HEK293 (cell line): ENCODE data around the gene BAG2.

Experiments
- CTCF ChIA-PET: fragments of 350-600 bp; formaldehyde crosslinking; extraction: SDS; loops from one replicate; lab custom pipeline; 2021; ENCODE audit warnings: antibody characterized with exemption; lab: Yijun Ruan, JAX
- POLR2A ChIA-PET: fragments of 300-600 bp; formaldehyde crosslinking; extraction: SDS; loops from one replicate; lab custom pipeline; 2020; ENCODE audit warnings: antibody characterized with exemption, inconsistent platforms; lab: Yijun Ruan, JAX
- H3K27ac ChIP-seq: fragments of 200-500 bp; sonication (Bioruptor generic); 2 replicates; pipeline ENCODE4 v1.5.1; 2014; ENCODE audit warnings: low read depth, low read length, control low read depth, inconsistent platforms; ENCODE audit errors: extremely low read depth
- H3K36me3 ChIP-seq, 2 experiments: fragments of 200-500 bp in 1 of 2; sonication (Bioruptor generic) in 1 of 2; 1 replicate in 1 of 2; 2 replicates in 1 of 2; pipeline ENCODE4 v1.5.1; 2014 to 2017; ENCODE audit warnings: inconsistent platforms in 2 of 2, low read length in 2 of 2; ENCODE audit not compliant: control insufficient read depth in 2 of 2, insufficient read depth in 1 of 2
- H3K4me1 ChIP-seq: fragments of 200-500 bp; sonication (Bioruptor generic); 2 replicates; pipeline ENCODE4 v1.5.1; 2014; ENCODE audit warnings: mild to moderate bottlenecking, low read length, inconsistent platforms; ENCODE audit not compliant: control insufficient read depth, insufficient read depth
- H3K4me3 ChIP-seq: 2 replicates; pipeline ENCODE4 v1.5.1; 2011; ENCODE audit warnings: low read depth, mild to moderate bottlenecking, control low read depth, low read length, moderate library complexity
- H3K9me3 ChIP-seq: fragments of 200-500 bp; sonication (Bioruptor generic); 2 replicates; pipeline ENCODE4 v1.5.1; 2014; ENCODE audit warnings: low read depth, low read length, inconsistent platforms; ENCODE audit not compliant: control insufficient read depth, insufficient read depth
- BCL11A ChIP-seq: fragments of 450-650 bp; formaldehyde crosslinking; IDR thresholded peaks from 2 replicates; pipeline ENCODE4 v1.5.1; 2016; ENCODE audit warnings: low read depth, missing biosample characterization, missing genetic modification characterization
- GLIS1 ChIP-seq: fragments of 450-650 bp; formaldehyde crosslinking; IDR thresholded peaks from 2 replicates; pipeline ENCODE4 v1.5.1; 2016; ENCODE audit warnings: missing biosample characterization, missing genetic modification characterization
- ZNF140 ChIP-seq: fragments of 450-650 bp; formaldehyde crosslinking; IDR thresholded peaks from 2 replicates; pipeline ENCODE4 v1.5.1; 2016; ENCODE audit warnings: missing biosample characterization, missing genetic modification characterization
- ZNF239 ChIP-seq: fragments of 450-650 bp; formaldehyde crosslinking; IDR thresholded peaks from 2 replicates; pipeline ENCODE4 v1.5.1; 2016; ENCODE audit warnings: missing biosample characterization, missing genetic modification characterization
- ZNF248 ChIP-seq: fragments of 450-650 bp; formaldehyde crosslinking; IDR thresholded peaks from 2 replicates; pipeline ENCODE4 v1.5.1; 2017; ENCODE audit warnings: missing biosample characterization, missing genetic modification characterization
- ZNF274 ChIP-seq, 2 experiments: fragments of 200-500 bp in 1 of 2; fragments of 450-650 bp in 1 of 2; sonication (Bioruptor generic) in 1 of 2; formaldehyde crosslinking in 1 of 2; IDR thresholded peaks; 2 replicates each; pipeline versions ENCODE4 v1.5.1 to v1.6.1; 2014 to 2016; ENCODE audit warnings: borderline replicate concordance in 1 of 2, inconsistent platforms in 1 of 2, low read length in 1 of 2, missing biosample characterization in 1 of 2, missing genetic modification characterization in 1 of 2
- ZNF548 ChIP-seq: fragments of 450-650 bp; formaldehyde crosslinking; IDR thresholded peaks from 2 replicates; pipeline ENCODE4 v1.5.1; 2016; ENCODE audit warnings: missing biosample characterization, missing genetic modification characterization
- ZNF560 ChIP-seq: fragments of 450-650 bp; formaldehyde crosslinking; IDR thresholded peaks from 2 replicates; pipeline ENCODE4 v1.5.1; 2017; ENCODE audit warnings: missing biosample characterization, missing genetic modification characterization, borderline replicate concordance
- ZNF654 ChIP-seq: fragments of 450-650 bp; formaldehyde crosslinking; IDR thresholded peaks from 2 replicates; pipeline ENCODE4 v1.5.1; 2016; ENCODE audit warnings: low read depth, missing biosample characterization, missing genetic modification characterization
- ZNF76 ChIP-seq: fragments of 450-650 bp; formaldehyde crosslinking; IDR thresholded peaks from 2 replicates; pipeline ENCODE4; 2016; ENCODE audit warnings: low read depth, missing biosample characterization, missing genetic modification characterization, borderline replicate concordance
- ZNF776 ChIP-seq: fragments of 450-650 bp; formaldehyde crosslinking; IDR thresholded peaks from 2 replicates; pipeline ENCODE4 v1.5.0; 2017; ENCODE audit warnings: missing biosample characterization, missing genetic modification characterization, borderline replicate concordance
- ZSCAN16 ChIP-seq: fragments of 450-650 bp; formaldehyde crosslinking; IDR thresholded peaks from 2 replicates; pipeline ENCODE4 v1.5.1; 2016; ENCODE audit warnings: missing biosample characterization, missing genetic modification characterization
- TF ChIP-seq, protein P1 (sequence below): fragments of 450-650 bp; formaldehyde crosslinking; IDR thresholded peaks from 2 replicates; pipeline ENCODE4 v1.5.1; 2016; ENCODE audit warnings: missing biosample characterization, missing genetic modification characterization
- TF ChIP-seq, protein P2 (sequence below): fragments of 450-650 bp; formaldehyde crosslinking; IDR thresholded peaks from 2 replicates; pipeline ENCODE4 v1.5.1; 2016; ENCODE audit warnings: missing biosample characterization, missing genetic modification characterization, borderline replicate concordance
- TF ChIP-seq, protein P3 (sequence below): fragments of 450-650 bp; IDR thresholded peaks from 2 replicates; pipeline ENCODE4 v1.5.1; 2018; ENCODE audit warnings: missing biosample characterization, mild to moderate bottlenecking, missing genetic modification characterization
- TF ChIP-seq, protein P4 (sequence below): fragments of 450-650 bp; formaldehyde crosslinking; IDR thresholded peaks from 2 replicates; pipeline ENCODE4 v1.5.0; 2017; ENCODE audit warnings: missing biosample characterization, missing genetic modification characterization, borderline replicate concordance
- TF ChIP-seq, protein P5 (sequence below): fragments of 450-650 bp; formaldehyde crosslinking; IDR thresholded peaks from 2 replicates; pipeline ENCODE4 v1.5.1; 2017; ENCODE audit warnings: missing biosample characterization, mild to moderate bottlenecking, missing genetic modification characterization, moderate library complexity
- TF ChIP-seq, protein P6 (sequence below): fragments of 450-650 bp; formaldehyde crosslinking; IDR thresholded peaks from 2 replicates; pipeline ENCODE4 v1.5.1; 2016; ENCODE audit warnings: missing biosample characterization, missing genetic modification characterization
- TF ChIP-seq, protein P7 (sequence below): fragments of 450-650 bp; formaldehyde crosslinking; IDR thresholded peaks from 2 replicates; pipeline ENCODE4 v1.5.1; 2016; ENCODE audit warnings: missing biosample characterization, missing genetic modification characterization, low read depth

Gene BAG2

DNA sequence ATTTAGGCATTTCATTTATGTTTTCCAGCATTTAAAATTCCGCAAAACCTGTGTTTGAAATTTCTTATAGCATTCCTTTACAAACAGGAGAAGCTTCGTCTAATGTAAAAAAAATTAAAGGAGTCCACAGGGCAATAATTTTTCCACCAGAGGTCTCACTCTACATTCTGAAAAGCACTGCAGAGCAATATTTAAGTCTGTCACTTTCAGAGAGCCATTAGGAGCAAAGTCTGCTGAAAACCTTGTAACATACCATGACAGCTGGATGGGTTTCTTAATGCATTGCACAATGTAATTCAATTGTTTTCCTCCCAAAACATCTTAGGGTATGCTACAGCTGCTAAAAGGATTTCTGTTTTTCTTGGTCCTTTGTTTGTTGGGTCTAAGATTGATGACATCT lies 18.0 kb downstream of the BAG2 start:
- TF ChIP-seq, protein P1, sequence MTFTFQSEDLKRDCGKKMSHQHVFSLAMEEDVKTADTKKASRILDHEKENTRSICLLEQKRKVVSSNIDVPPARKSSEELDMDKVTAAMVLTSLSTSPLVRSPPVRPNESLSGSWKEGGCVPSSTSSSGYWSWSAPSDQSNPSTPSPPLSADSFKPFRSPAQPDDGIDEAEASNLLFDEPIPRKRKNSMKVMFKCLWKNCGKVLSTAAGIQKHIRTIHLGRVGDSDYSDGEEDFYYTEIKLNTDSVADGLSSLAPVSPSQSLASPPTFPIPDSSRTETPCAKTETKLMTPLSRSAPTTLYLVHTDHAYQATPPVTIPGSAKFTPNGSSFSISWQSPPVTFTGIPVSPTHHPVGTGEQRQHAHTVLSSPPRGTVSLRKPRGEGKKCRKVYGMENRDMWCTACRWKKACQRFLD (tag by site-specific recombination): no peak
- TF ChIP-seq GLIS1: no peak
- TF ChIP-seq, protein P2, sequence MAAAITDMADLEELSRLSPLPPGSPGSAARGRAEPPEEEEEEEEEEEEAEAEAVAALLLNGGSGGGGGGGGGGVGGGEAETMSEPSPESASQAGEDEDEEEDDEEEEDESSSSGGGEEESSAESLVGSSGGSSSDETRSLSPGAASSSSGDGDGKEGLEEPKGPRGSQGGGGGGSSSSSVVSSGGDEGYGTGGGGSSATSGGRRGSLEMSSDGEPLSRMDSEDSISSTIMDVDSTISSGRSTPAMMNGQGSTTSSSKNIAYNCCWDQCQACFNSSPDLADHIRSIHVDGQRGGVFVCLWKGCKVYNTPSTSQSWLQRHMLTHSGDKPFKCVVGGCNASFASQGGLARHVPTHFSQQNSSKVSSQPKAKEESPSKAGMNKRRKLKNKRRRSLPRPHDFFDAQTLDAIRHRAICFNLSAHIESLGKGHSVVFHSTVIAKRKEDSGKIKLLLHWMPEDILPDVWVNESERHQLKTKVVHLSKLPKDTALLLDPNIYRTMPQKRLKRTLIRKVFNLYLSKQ (tag by site-specific recombination): no peak
- peak; percentile 51 for TF ChIP-seq ZNF654 (tag by site-specific recombination)
- no peak for TF ChIP-seq ZNF239 (tag by site-specific recombination)
- TF ChIP-seq ZNF560: no peak
- no peak for TF ChIP-seq ZNF76 (tag by site-specific recombination)
- TF ChIP-seq, protein P3, sequence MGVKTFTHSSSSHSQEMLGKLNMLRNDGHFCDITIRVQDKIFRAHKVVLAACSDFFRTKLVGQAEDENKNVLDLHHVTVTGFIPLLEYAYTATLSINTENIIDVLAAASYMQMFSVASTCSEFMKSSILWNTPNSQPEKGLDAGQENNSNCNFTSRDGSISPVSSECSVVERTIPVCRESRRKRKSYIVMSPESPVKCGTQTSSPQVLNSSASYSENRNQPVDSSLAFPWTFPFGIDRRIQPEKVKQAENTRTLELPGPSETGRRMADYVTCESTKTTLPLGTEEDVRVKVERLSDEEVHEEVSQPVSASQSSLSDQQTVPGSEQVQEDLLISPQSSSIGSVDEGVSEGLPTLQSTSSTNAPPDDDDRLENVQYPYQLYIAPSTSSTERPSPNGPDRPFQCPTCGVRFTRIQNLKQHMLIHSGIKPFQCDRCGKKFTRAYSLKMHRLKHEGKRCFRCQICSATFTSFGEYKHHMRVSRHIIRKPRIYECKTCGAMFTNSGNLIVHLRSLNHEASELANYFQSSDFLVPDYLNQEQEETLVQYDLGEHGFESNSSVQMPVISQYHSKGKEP (tag by site-specific recombination): 0 out of 2 replicates have a peak, but pooled peaks have one; percentile 13
- TF ChIP-seq, protein P4, sequence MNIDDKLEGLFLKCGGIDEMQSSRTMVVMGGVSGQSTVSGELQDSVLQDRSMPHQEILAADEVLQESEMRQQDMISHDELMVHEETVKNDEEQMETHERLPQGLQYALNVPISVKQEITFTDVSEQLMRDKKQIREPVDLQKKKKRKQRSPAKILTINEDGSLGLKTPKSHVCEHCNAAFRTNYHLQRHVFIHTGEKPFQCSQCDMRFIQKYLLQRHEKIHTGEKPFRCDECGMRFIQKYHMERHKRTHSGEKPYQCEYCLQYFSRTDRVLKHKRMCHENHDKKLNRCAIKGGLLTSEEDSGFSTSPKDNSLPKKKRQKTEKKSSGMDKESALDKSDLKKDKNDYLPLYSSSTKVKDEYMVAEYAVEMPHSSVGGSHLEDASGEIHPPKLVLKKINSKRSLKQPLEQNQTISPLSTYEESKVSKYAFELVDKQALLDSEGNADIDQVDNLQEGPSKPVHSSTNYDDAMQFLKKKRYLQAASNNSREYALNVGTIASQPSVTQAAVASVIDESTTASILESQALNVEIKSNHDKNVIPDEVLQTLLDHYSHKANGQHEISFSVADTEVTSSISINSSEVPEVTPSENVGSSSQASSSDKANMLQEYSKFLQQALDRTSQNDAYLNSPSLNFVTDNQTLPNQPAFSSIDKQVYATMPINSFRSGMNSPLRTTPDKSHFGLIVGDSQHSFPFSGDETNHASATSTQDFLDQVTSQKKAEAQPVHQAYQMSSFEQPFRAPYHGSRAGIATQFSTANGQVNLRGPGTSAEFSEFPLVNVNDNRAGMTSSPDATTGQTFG (tag by site-specific recombination): no peak
- CTCF ChIA-PET: interaction anchor here (0.6 to 3.8 kb wide), 10 partner anchors 15 to 287 kb away, joined by 3 to 53 read pairs (median 4); partner anchors contain the start of gene PRIM2

DNA sequence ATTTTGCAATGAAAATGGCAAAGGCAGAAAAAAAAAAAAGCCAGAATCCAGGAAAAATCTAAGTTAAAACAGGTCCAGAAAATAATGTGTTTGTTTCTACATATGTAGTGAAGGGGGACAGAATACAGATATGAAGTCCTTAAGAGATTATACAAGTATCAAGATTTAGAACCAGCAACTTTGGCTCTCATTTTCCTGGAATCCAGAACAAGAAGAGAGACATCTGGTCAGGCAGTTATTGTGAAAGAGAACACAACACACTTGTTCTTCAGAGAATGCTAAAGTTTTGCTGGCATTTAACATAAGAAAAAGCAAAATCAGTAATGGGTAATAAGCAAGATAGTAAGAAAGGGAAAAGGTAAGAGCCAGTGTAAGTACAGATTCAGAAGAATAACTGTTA lies 21.1 kb downstream of the BAG2 start:
- H3K27ac ChIP-seq: no peak overlapping the region
- ChIA-PET CTCF (interaction anchor here (1.3 kb wide), 1 partner anchor 126 kb away, joined by 3 read pairs; no protein-coding TSS in a partner anchor), POLR2A (no interaction called here)
- H3K4me1 ChIP-seq: no peaks in the 10 kb centered on the region
- no peak overlapping the region for H3K4me3 ChIP-seq
- peaks cover 27 to 52% of the 10 kb centered on the region in 2 experiments for H3K36me3 ChIP-seq
- no peaks in the 10 kb centered on the region for H3K9me3 ChIP-seq
- no peak for TF ChIP-seq ZNF248
- TF ChIP-seq, protein P5, sequence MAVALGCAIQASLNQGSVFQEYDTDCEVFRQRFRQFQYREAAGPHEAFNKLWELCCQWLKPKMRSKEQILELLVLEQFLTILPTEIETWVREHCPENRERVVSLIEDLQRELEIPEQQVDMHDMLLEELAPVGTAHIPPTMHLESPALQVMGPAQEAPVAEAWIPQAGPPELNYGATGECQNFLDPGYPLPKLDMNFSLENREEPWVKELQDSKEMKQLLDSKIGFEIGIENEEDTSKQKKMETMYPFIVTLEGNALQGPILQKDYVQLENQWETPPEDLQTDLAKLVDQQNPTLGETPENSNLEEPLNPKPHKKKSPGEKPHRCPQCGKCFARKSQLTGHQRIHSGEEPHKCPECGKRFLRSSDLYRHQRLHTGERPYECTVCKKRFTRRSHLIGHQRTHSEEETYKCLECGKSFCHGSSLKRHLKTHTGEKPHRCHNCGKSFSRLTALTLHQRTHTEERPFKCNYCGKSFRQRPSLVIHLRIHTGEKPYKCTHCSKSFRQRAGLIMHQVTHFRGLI (tag by site-specific recombination): no peak
- TF ChIP-seq ZNF140: no peak
- TF ChIP-seq ZNF76 (tag by site-specific recombination): no peak
- TF ChIP-seq ZNF274 (IDR thresholded peaks at IDR 0.05; ENCODE audit: low read length): no peak
- no peak for TF ChIP-seq ZNF274 (tag by site-specific recombination; IDR thresholded peaks at IDR 0.05; ENCODE audit: borderline replicate concordance)
- TF ChIP-seq, protein P6, sequence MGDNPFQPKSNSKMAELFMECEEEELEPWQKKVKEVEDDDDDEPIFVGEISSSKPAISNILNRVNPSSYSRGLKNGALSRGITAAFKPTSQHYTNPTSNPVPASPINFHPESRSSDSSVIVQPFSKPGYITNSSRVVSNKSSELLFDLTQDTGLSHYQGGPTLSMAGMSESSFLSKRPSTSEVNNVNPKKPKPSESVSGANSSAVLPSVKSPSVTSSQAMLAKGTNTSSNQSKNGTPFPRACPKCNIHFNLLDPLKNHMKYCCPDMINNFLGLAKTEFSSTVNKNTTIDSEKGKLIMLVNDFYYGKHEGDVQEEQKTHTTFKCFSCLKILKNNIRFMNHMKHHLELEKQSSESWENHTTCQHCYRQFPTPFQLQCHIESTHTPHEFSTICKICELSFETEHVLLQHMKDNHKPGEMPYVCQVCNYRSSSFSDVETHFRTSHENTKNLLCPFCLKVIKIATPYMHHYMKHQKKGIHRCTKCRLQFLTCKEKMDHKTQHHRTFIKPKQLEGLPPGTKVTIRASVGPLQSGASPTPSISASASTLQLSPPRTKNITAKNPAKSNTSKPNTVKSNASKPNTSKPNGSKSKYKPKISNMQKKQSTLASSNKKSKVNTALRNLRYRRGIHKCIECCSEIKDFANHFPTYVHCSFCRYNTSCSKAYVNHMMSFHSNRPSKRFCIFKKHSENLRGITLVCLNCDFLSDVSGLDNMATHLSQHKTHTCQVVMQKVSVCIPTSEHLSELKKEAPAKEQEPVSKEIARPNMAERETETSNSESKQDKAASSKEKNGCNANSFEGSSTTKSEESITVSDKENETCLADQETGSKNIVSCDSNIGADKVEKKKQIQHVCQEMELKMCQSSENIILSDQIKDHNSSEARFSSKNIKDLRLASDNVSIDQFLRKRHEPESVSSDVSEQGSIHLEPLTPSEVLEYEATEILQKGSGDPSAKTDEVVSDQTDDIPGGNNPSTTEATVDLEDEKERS (tag by site-specific recombination): no peak
- TF ChIP-seq, protein P7, sequence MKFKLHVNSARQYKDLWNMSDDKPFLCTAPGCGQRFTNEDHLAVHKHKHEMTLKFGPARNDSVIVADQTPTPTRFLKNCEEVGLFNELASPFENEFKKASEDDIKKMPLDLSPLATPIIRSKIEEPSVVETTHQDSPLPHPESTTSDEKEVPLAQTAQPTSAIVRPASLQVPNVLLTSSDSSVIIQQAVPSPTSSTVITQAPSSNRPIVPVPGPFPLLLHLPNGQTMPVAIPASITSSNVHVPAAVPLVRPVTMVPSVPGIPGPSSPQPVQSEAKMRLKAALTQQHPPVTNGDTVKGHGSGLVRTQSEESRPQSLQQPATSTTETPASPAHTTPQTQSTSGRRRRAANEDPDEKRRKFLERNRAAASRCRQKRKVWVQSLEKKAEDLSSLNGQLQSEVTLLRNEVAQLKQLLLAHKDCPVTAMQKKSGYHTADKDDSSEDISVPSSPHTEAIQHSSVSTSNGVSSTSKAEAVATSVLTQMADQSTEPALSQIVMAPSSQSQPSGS: no peak
- TF ChIP-seq ZSCAN16: no peak
- TF ChIP-seq ZNF776 (tag by site-specific recombination): no peak
- TF ChIP-seq ZNF548: no peak
- TF ChIP-seq BCL11A (tag by site-specific recombination): no peak

More for the DNA sequence above, 18.0 kb downstream of the BAG2 start:
- Histone ChIP-seq H3K36me3 (peaks cover 30 to 67% of the 10 kb centered on the region in 2 experiments), H3K27ac (no peak overlapping the region), H3K4me1 (no peaks in the 10 kb centered on the region), H3K4me3 (no peak overlapping the region), H3K9me3 (no peaks in the 10 kb centered on the region)
- POLR2A ChIA-PET: interaction anchor here (0.9 to 1.0 kb wide), 2 partner anchors 8 to 32 kb away, joined by 3 to 4 read pairs; partner anchors contain the start of gene RAB23
